ENCODE data around the gene ATP8A2.

DNA sequence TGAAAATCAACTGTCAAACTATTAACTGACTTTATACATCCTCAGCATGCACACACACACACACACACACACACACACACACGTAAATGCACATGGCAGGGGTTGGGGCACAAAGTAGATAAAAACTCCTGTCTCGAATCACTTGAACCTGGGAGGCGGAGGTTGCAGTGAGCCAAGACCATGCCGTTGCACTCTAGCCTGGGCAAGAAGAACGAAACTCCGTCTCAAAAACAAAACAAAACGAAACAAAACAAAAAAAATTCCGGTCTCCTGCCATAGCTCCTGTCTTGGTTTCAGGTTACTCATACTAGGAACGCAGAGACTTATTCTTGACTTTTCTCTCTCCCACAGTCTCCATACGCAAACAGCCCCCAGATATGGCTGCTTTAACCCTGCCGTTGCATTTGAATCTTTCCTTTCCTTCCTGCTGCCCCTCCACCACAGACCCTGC lies 531.1 kb downstream of the ATP8A2 start:
- no peak for TF ChIP-seq POLR2A (IDR thresholded peaks at IDR 0.05)
- TF ChIP-seq, protein P1, sequence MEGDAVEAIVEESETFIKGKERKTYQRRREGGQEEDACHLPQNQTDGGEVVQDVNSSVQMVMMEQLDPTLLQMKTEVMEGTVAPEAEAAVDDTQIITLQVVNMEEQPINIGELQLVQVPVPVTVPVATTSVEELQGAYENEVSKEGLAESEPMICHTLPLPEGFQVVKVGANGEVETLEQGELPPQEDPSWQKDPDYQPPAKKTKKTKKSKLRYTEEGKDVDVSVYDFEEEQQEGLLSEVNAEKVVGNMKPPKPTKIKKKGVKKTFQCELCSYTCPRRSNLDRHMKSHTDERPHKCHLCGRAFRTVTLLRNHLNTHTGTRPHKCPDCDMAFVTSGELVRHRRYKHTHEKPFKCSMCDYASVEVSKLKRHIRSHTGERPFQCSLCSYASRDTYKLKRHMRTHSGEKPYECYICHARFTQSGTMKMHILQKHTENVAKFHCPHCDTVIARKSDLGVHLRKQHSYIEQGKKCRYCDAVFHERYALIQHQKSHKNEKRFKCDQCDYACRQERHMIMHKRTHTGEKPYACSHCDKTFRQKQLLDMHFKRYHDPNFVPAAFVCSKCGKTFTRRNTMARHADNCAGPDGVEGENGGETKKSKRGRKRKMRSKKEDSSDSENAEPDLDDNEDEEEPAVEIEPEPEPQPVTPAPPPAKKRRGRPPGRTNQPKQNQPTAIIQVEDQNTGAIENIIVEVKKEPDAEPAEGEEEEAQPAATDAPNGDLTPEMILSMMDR (IDR thresholded peaks at IDR 0.05) = no peak
